Sciatic nerve (tissue), 2 donors: ENCODE results near the gene ING4. TPM values are rescaled to one million over a fixed set of nuclear protein-coding genes. Genes with fewer than 3 reads are reported as not detected.

Source experiments
- ATAC-seq: fragments of 200-7000 bp; cut with Tn5 transposase; one replicate; pipeline ENCODE4 v1.9.1; 2020; ENCODE audit warnings: mild to moderate bottlenecking, moderate library complexity
- DNase-seq: peaks from one replicate; pipeline ENCODE4 v3.0.0-alpha.2; 2020; ENCODE audit warnings: low spot score
- intact Hi-C: fragments of 100-400 bp; cut with DNase I; formaldehyde crosslinking; loops from one replicate; pipeline ENCODE4 v1.14.2; 2022
- total RNA-seq: library from RNA; stranded (reverse); fragmentation: NEBNext Ultra II Directional; extraction: Animal tissue kit (Norgen Biotek cat#: 25700); gene quantifications from one replicate; pipeline ENCODE4 v1.2.1, GENCODE V29; 2021
- donor health status: DM: no; HTN: no; CAD: no.
- donor health status: DM: no; HTN: no; CAD: no.

The ING4 gene
- total RNA-seq, 1 donor from 2014 or later = 42.1 TPM

DNA sequence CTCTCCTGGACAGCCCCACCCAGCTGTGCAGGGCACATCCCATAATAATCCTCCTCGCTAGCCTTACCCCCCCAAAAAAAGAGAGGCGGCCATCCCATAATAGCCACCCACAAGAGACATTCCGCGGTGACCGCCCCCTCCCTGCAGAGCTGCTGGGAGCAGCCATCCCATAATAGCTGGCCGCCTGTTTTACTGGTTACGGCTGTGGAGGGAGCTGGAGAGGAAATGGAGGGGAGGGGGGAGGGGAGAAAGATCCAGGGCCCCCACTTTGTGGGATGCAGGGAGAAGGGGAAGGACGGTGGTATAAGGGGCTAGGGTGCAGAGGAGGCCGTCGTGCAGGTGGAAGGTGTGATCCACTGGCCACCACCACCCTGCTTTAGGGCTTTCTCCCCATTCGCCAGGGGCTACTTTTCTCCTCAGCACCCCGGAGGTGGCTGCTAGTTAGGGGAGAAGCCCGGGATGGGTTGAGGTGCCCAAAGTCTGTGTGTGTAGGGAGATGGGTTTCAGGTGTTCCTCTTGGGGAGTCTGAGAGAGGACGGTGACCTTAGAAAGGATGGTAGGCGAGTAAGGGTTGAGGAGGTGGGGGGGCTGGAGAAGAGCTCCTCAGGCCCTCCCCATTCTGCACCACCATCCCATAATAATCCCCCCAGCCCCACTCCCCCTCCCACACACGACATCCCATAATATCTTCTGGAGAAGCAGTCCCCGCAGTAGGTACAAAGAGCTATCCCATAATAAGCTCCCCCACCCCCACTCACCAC is 49.7 kb downstream of the ING4 start:
- intact Hi-C loops = no loop called here
- peak; percentile 72 for ATAC-seq
- DNase-seq = peak; percentile 87

- ATAC-seq = no peak
- DNase-seq = no peak
- intact Hi-C loops = no loop called here
These were observed 50.3 kb downstream of the ING4 start for GRCh38 chr12:6612652-6613014.

GRCh38 chr12:6612247-6612646 is 50.7 kb downstream of the ING4 start:
- no peak for DNase-seq
- intact Hi-C loops = no loop called here
- no peak for ATAC-seq

DNA sequence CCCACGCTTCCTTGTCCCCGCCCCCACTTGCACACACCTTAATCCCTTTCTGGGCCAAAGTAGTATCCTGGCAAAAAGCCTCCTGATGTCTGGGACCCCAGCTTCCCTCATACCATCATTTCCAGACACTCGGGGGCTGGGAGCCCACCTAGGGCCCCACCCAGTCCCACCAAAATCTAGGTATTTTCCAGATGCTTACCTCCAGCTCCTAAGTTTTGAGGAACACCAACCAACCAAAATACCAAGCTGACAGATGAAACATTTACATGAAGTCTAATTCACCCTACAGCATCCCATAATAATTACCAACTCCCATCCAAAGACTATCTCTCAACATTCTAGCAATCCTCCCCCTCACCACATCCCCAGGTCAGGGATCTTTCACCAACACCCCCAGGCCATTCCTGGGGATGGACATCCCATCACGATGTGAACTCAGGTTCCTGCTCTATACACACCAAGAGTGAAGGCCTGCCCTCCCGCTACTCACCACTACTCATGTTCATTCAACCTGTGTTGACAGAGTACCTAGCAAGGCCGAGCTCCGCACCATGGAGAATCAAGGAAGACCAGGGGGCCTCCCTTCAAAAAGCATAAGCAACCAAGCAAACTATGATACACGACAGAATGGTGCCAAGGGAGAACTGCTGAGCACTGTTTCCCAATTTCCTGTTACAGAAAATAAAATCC is 54.2 kb downstream of the ING4 start:
- DNase-seq = peak; percentile 70
- no peak for ATAC-seq
- intact Hi-C loops = no loop called here

- intact Hi-C loops = no loop called here
- no peak for DNase-seq
- peak; percentile 44 for ATAC-seq
These were observed 54.9 kb downstream of the ING4 start for GRCh38 chr12:6607751-6608591.

DNA sequence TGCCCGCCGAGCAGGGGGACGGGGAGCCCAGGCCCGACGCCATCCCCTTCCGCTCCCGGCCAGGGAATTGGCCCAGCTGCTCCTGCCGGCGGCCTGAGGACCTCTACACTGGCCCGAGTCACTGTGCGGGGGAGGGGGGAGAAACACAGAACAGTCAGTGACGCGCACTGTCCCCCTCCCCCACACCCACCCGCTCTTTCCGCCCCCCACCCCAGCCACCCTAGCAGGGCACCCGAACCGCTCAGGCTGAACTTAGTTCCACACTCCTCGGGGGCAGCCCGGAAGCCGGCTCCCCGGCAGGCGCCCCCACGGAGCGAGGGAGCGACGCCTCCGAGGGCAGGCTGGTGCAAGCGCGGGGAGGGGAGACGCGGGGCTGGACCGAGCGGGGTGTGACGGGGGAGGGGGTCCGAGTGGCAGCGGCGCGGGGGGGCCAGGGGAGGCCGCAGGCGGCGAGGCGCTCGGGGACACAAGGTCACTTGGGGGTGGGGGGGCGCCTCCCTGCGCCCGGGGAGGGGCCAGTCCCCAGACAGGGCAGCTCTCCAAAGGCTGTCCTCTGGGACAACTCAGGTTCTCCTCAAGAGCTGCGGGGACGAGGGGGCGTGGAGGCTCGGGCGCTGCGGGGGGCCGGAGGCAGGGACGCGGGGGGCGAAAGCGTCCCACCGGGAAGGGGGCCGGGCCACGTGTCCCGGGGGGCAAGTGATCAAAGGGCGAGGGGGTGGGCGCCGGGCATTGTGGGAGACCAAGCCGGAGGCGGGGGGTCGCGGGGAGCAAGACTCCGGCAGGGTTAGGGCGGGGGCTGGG is 56.4 kb downstream of the ING4 start:
- intact Hi-C loops = no loop called here
- DNase-seq (peak; percentile 82), ATAC-seq (peak; percentile 34)

- DNase-seq = no peak
- ATAC-seq = no peak
- intact Hi-C loops = no loop called here
These were observed 57.2 kb downstream of the ING4 start for GRCh38 chr12:6605421-6606330.

DNA sequence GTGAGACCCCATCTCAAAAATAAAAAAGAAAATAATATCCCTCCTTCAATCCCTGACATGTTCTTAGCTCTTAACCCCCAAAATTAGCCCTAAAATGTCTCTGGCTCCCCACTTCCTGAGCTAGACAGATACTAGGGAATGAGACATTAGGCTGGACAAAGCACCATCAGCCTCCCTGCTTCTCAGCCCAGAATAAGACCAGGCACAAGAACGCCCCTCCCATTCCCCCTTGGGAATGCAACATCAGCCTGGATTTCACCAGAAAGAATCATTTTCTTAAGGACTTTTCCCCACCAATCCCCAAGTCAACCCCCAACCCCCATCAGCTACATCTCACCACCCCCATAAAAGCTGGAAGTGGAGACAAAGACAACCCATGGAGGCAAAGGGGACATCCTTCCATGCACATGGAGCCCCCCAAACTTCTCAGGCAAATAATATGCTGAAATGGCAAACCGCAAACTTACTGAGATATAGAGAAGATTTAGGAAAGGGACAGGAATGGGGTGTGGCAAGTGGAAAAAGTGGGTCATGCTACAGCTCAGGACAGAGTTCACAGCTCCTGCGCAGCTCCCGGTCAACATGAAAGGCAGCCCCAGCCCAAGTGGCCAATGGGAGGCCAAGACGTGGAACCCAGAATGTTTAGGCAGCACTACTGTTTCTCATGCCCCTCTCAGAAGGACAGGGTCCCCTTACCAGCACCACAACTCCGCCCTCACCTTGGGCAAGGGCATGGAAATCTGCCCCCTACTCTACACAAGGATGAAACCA is 58.5 kb downstream of the ING4 start:
- intact Hi-C loops = no loop called here
- DNase-seq (no peak), ATAC-seq (no peak)

DNA sequence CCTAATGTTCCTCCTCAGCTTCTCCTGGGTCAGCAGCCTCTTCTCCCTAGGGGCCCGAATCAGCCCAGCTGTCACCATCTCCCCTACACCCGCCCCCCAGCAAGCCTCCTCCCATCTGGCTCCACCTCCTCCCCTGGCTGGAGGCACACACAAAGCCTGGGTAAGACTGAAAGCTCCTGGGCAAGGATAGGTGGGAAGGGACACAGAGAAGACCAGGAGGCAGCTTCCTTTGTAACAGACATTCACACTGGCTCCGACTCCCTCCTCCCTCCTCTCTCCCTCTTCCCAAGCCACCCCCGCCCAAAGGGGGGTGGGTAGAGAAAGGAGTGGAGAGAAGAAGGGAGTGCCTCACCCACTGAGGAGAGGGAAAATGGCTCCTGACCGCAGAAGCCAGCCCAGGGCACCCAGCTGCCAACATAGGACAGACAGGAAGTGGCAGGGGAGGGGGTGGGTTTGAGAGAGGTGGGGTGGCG is 59.8 kb downstream of the ING4 start:
- no peak for ATAC-seq
- DNase-seq = no peak
- intact Hi-C loops = no loop called here

DNA sequence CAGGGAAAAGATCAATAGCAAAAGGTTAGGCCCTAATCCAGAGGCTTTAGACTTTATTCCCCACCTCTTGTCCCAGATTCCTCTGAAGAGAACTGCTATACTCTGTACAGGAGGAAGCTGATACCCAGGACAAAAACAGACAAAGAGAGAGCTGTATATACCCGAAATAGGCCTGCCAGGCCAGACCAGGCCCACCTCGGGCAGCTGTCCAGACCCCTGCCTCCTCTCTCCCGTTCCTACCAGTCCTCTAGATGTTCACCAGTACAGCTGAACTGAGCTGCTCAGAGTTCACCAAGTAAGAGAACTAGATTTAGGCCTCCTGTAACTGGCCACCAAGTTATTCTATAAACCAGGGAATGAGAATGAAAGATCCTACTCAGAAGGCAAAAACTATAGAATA is 60.4 kb downstream of the ING4 start:
- intact Hi-C loops = no loop called here
- DNase-seq (no peak), ATAC-seq (no peak)

Other genes starting within 250 kb of the ING4 start
- 0.58 TPM for gene CD27, start 218.2 kb downstream of the ING4 start, total RNA-seq
- 23.5 TPM for gene TAPBPL, start 211.1 kb downstream of the ING4 start, total RNA-seq
- gene VAMP1, start 192.4 kb downstream of the ING4 start, total RNA-seq = 19.9 TPM
- gene MRPL51, start 169.9 kb downstream of the ING4 start, total RNA-seq = 117 TPM
- gene NCAPD2, start 169.0 kb downstream of the ING4 start, total RNA-seq = 21.3 TPM
- gene GAPDH, start 128.6 kb downstream of the ING4 start, total RNA-seq = 1,200 TPM
- 38.7 TPM for gene IFFO1, start 107.1 kb downstream of the ING4 start, total RNA-seq
- 27.6 TPM for gene NOP2, start 94.8 kb downstream of the ING4 start, total RNA-seq
- 245 TPM for gene CHD4, start 55.7 kb downstream of the ING4 start, total RNA-seq
- gene LPAR5, start 27.2 kb downstream of the ING4 start, total RNA-seq = 2.9 TPM
- 1.9 TPM for gene ACRBP, start 15.7 kb downstream of the ING4 start, total RNA-seq
- 52.7 TPM for gene ZNF384, start 26.3 kb upstream of the ING4 start, total RNA-seq
- gene PIANP, start 37.7 kb upstream of the ING4 start, total RNA-seq = 2.5 TPM
- gene COPS7A, start 60.9 kb upstream of the ING4 start, total RNA-seq = 47.4 TPM
- gene MLF2, start 90.0 kb upstream of the ING4 start, total RNA-seq = 98.6 TPM
- gene PTMS, start 103.2 kb upstream of the ING4 start, total RNA-seq = 352 TPM
- gene LAG3, start 109.4 kb upstream of the ING4 start, total RNA-seq = 3.4 TPM
- 20.6 TPM for gene CD4, start 126.4 kb upstream of the ING4 start, total RNA-seq
- 4.5 TPM for gene GPR162, start 158.7 kb upstream of the ING4 start, total RNA-seq
- 27.4 TPM for gene P3H3, start 165.3 kb upstream of the ING4 start, total RNA-seq
- 7.1 TPM for gene GNB3, start 177.8 kb upstream of the ING4 start, total RNA-seq
- gene CDCA3, start 188.2 kb upstream of the ING4 start, total RNA-seq = 0.71 TPM
- gene USP5, start 189.0 kb upstream of the ING4 start, total RNA-seq = 70.1 TPM
- 233 TPM for gene TPI1, start 204.4 kb upstream of the ING4 start, total RNA-seq
- 12.3 TPM for gene SPSB2, start 210.2 kb upstream of the ING4 start, total RNA-seq
- 13.4 TPM for gene LRRC23, start 241.7 kb upstream of the ING4 start, total RNA-seq